Glutamatergic neuron (in vitro differentiated cells): ENCODE measurements around the gene SYNGR4. TPM values are rescaled to one million over a fixed set of nuclear protein-coding genes. Genes with fewer than 3 reads are reported as not detected.

ENCODE experiments used
- DNase-seq: peaks from one replicate; pipeline ENCODE4 v3.0.0; 2022
- H3K27ac Mint-ChIP-seq: one replicate; pipeline ENCODE4 v1.8.0; 2020; ENCODE audit warnings: mild to moderate bottlenecking, mixed read lengths, inconsistent platforms; ENCODE audit not compliant: unreplicated experiment
- H3K27me3 Mint-ChIP-seq: one replicate; pipeline ENCODE4 v1.8.0; 2020; ENCODE audit warnings: mild to moderate bottlenecking, moderate library complexity, mixed read lengths, inconsistent platforms; ENCODE audit not compliant: unreplicated experiment
- H3K36me3 Mint-ChIP-seq: one replicate; pipeline ENCODE4 v1.8.0; 2020; ENCODE audit warnings: mild to moderate bottlenecking, mixed read lengths, inconsistent platforms; ENCODE audit not compliant: unreplicated experiment
- H3K4me1 Mint-ChIP-seq: one replicate; pipeline ENCODE4 v1.8.0; 2020; ENCODE audit warnings: mild to moderate bottlenecking, low read depth, mixed read lengths, inconsistent platforms; ENCODE audit not compliant: unreplicated experiment
- H3K4me3 Mint-ChIP-seq: one replicate; pipeline ENCODE4 v1.8.0; 2020; ENCODE audit warnings: mild to moderate bottlenecking, mixed read lengths, inconsistent platforms; ENCODE audit not compliant: unreplicated experiment
- H3K9me3 Mint-ChIP-seq: one replicate; pipeline ENCODE4 v1.8.0; 2020; ENCODE audit warnings: mild to moderate bottlenecking, moderate library complexity, mixed read lengths, inconsistent platforms; ENCODE audit not compliant: unreplicated experiment
- total RNA-seq: library from RNA; stranded (reverse); fragmentation: NEBNext Ultra II Directional; extraction: Animal tissue kit (Norgen Biotek cat#: 25700); gene quantifications from one replicate; pipeline ENCODE4 v1.2.1, GENCODE V29; 2021; ENCODE audit not compliant: unreplicated experiment
- TF ChIP-seq, protein P1 (sequence below): fragments of 200-600 bp; sonication (generic); IDR thresholded peaks from one replicate; pipeline ENCODE4 v1.5.0; 2021; ENCODE audit not compliant: partially characterized antibody, unreplicated experiment

Gene SYNGR4
- total RNA-seq, 1 donor from 2014 or later = not detected

DNA sequence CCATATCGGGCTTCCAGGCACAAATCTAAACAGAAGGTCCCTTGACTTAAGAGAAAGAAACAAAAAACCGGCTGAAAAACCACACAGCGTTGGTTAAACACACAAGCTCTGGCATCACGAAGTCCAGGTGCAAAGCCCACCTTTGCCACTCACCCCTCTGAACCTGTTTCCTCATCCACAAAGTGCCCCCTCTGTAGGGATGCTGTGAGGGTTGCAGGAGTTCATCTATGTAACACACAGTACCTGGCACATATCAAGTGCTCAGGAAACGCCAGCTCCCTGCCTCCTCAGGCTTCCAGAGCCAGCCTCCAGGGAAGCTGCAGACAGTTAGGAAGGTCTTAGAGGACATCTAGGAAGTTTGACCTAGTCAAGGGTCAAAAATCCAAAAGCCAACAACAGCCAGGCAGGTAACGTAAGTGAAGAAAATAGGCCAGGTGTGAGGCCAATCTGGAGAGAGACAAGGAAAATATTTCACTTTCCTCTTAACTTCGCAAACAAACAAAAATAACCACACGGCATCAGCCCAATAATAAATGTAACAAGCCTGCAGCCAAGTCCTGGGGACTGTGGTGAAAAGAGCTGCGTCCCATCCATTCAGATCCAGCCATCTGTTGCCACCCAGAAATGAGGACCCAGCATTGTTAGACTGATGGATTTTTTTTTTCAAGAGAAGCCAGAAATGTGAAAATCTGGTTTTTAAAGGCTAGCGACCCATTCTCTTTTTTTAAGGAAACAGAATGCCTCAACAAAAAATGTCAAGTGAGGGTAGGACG, 17.2 kb downstream of the SYNGR4 start:
- Mint-ChIP-seq H3K27me3 (peaks cover 5% of the 10 kb centered on the region), H3K36me3 (peaks cover 3% of the 10 kb centered on the region), H3K9me3 (no peaks in the 10 kb centered on the region), H3K4me1 (peaks cover 7% of the 10 kb centered on the region), H3K4me3 (no peak overlapping the region), H3K27ac (no peak overlapping the region)
- no peak for DNase-seq
- TF ChIP-seq, protein P1, sequence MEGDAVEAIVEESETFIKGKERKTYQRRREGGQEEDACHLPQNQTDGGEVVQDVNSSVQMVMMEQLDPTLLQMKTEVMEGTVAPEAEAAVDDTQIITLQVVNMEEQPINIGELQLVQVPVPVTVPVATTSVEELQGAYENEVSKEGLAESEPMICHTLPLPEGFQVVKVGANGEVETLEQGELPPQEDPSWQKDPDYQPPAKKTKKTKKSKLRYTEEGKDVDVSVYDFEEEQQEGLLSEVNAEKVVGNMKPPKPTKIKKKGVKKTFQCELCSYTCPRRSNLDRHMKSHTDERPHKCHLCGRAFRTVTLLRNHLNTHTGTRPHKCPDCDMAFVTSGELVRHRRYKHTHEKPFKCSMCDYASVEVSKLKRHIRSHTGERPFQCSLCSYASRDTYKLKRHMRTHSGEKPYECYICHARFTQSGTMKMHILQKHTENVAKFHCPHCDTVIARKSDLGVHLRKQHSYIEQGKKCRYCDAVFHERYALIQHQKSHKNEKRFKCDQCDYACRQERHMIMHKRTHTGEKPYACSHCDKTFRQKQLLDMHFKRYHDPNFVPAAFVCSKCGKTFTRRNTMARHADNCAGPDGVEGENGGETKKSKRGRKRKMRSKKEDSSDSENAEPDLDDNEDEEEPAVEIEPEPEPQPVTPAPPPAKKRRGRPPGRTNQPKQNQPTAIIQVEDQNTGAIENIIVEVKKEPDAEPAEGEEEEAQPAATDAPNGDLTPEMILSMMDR = no peak

DNA sequence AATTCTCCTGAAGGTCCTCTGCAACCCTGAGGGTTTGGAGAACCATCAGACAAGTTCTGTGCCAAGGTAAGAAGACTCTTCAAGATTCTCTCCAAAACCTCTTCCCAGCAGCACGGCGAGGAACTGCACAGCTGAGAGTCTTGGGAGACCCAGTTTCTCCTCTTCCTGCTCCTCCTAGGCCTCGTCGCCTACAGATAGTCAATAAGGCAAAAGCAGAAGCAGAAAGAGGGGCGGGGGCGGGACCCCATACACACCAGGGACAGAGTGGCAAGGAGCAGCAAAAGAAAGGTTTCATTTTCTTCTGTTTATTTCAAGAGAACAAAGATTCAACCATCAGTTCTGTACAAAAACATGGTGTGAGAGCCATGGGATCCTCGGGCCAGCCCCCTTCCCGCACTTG, 18.1 kb downstream of the SYNGR4 start:
- Mint-ChIP-seq H3K27ac (no peak overlapping the region), H3K27me3 (peaks cover 5% of the 10 kb centered on the region)

DNA sequence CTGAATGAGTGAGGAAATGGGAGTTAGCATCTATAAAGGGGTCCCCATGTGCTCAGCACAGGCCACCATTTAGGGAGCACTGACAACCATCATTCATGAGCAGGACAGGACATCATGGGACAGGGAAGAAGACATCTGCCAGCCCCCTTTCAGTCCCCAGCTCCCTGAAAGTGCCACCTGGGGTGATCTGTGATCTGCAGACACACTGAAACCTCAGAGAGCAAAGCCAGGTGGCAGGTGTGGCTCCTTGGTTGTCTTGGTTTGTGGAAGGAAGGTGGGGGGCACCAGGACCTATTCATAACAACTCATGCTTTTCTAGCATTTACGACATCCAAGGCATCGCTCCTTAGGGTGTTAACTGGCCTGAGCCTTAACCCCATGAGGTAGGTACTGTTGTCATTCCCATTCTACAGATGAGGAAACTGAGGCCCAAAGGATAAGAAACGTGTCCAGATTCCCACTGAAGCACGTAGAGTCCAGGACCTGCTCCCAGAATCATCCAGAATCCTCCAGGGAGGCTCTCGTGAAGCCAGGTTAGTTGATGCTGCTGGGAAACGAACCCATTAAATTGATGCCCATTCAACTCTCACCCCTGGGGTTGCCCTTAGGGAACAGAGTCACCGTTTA, 21.4 kb downstream of the SYNGR4 start:
- H3K4me3 Mint-ChIP-seq = no peak overlapping the region
- peaks cover 5% of the 10 kb centered on the region for H3K27me3 Mint-ChIP-seq
- H3K9me3 Mint-ChIP-seq = no peaks in the 10 kb centered on the region
- peaks cover 3% of the 10 kb centered on the region for H3K36me3 Mint-ChIP-seq
- no peak for DNase-seq
- TF ChIP-seq, protein P1 = no peak
- H3K27ac Mint-ChIP-seq = peak overlapping the region; percentile 20
- peaks cover 7% of the 10 kb centered on the region for H3K4me1 Mint-ChIP-seq

More for the DNA sequence above, 18.1 kb downstream of the SYNGR4 start:
- TF ChIP-seq, protein P1 = no peak
- no peak overlapping the region for H3K4me3 Mint-ChIP-seq
- no peak for DNase-seq
- H3K36me3 Mint-ChIP-seq = peaks cover 3% of the 10 kb centered on the region
- peaks cover 7% of the 10 kb centered on the region for H3K4me1 Mint-ChIP-seq
- H3K9me3 Mint-ChIP-seq = no peaks in the 10 kb centered on the region

DNA sequence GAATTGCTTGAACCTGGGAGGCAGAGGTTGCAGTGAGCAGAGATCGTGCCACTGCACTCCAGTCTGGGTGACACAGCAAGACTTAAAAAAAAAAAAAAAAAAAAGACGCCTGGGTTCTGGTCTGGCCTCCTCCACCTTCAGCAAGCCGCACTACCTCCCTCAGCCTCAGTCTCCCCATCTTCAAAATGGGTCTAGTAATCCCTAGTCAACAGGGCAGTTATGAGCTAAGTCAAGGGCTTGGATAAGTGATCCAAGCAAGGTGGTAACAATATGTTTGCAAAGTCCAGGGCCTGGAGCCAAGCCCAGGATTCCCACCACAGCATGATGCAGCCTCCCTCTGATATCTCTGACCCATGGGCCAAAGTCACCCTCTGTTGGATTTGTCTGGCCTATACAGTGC, 22.8 kb downstream of the SYNGR4 start:
- Mint-ChIP-seq H3K4me3 (no peak overlapping the region), H3K27ac (no peak overlapping the region), H3K9me3 (no peaks in the 10 kb centered on the region), H3K4me1 (peaks cover 7% of the 10 kb centered on the region), H3K36me3 (peaks cover 3% of the 10 kb centered on the region), H3K27me3 (peaks cover 5% of the 10 kb centered on the region)
- DNase-seq = no peak
- TF ChIP-seq, protein P1 = no peak
